ENCODE data around the gene PSME1. TPM values are rescaled to one million over a fixed set of nuclear protein-coding genes. Genes with fewer than 3 reads are reported as not detected.

The PSME1 gene
- total RNA-seq, 4 donors from 2014 or later, result 81.0 to 175 (median 131) TPM

GRCh38 chr14:24160850-24161804 is 25.1 kb downstream of the PSME1 start, which contains the start of gene IRF9:
Gene IRF9, plus strand, starts transcription at chr14:24161265. Its CDS starts 880 bp downstream, at chr14:24162145.
- peak within 1 kb of the TSS; percentile 62 to 66 for H3K4me3 ChIP-seq
- no peaks in the 10 kb centered on the region for H3K9me3 ChIP-seq
- peaks cover 7% of the 10 kb centered on the region in 2 donors for H3K4me1 ChIP-seq
- TF ChIP-seq CTCF (IDR thresholded peaks at IDR 0.05), result peak; percentile 93 to 98 (median 94)
- peak; percentile 51 to 57 for TF ChIP-seq POLR2A (IDR thresholded peaks at IDR 0.05)
- intact Hi-C loops (cut with DNase I; ENCODE audit: low total_unique reads), result no loop called here
- no peaks in the 10 kb centered on the region for H3K27me3 ChIP-seq
- no peaks in the 10 kb centered on the region for H3K36me3 ChIP-seq
- H3K27ac ChIP-seq, result peak within 1 kb of the TSS; percentile 88 to 98
- DNase-seq, result peak; percentile 96 to 98

GRCh38 chr14:24162093-24162492 is 26.1 kb downstream of the PSME1 start:
- TF ChIP-seq CTCF (IDR thresholded peaks at IDR 0.05), result no peak
- no peak for TF ChIP-seq POLR2A (IDR thresholded peaks at IDR 0.05)
- Histone ChIP-seq H3K27me3 (no peaks in the 10 kb centered on the region), H3K27ac (peak overlapping the region; percentile 88 to 98), H3K9me3 (no peaks in the 10 kb centered on the region), H3K4me3 (peak overlapping the region; percentile 62 to 66), H3K4me1 (peaks cover 7% of the 10 kb centered on the region in 2 donors), H3K36me3 (no peaks in the 10 kb centered on the region)
- intact Hi-C loops (cut with DNase I; ENCODE audit: low total_unique reads), result no loop called here
- DNase-seq, result no peak

- no peaks in the 10 kb centered on the region for H3K9me3 ChIP-seq
- TF ChIP-seq POLR2A (IDR thresholded peaks at IDR 0.05) (no peak), CTCF (IDR thresholded peaks at IDR 0.05) (no peak)
- intact Hi-C loops (cut with DNase I; ENCODE audit: low total_unique reads), result no loop called here
- H3K4me1 ChIP-seq, result peaks cover 7% of the 10 kb centered on the region in 2 donors
- H3K4me3 ChIP-seq, result no peak overlapping the region
- no peak overlapping the region for H3K27ac ChIP-seq
- no peaks in the 10 kb centered on the region for H3K27me3 ChIP-seq
- no peaks in the 10 kb centered on the region for H3K36me3 ChIP-seq
- no peak for DNase-seq
Measured at GRCh38 chr14:24164518-24164991, 28.6 kb downstream of the PSME1 start.

GRCh38 chr14:24165785-24166184 is 29.8 kb downstream of the PSME1 start:
- H3K4me3 ChIP-seq, result no peak overlapping the region
- H3K9me3 ChIP-seq, result no peaks in the 10 kb centered on the region
- DNase-seq, result no peak
- H3K4me1 ChIP-seq, result peaks cover 7% of the 10 kb centered on the region in 2 donors
- H3K27ac ChIP-seq, result no peak overlapping the region
- TF ChIP-seq POLR2A (IDR thresholded peaks at IDR 0.05), result no peak
- no peak for TF ChIP-seq CTCF (IDR thresholded peaks at IDR 0.05)
- no peaks in the 10 kb centered on the region for H3K36me3 ChIP-seq
- intact Hi-C loops (cut with DNase I; ENCODE audit: low total_unique reads), result no loop called here
- H3K27me3 ChIP-seq, result no peaks in the 10 kb centered on the region
